Endothelial cell of umbilical vein (primary cell): ENCODE data around the gene SLC6A1.

Experiments
- EZH2 ChIP-seq: IDR thresholded peaks from 2 replicates; pipeline ENCODE4 v1.6.1; 2012; ENCODE audit warnings: borderline replicate concordance, low read depth, mild to moderate bottlenecking, moderate library complexity, low read length, inconsistent platforms; ENCODE audit not compliant: severe bottlenecking
- GATA2 ChIP-seq: IDR thresholded peaks from 2 replicates; pipeline ENCODE4 v1.7.0; 2011; ENCODE audit warnings: low read depth, mild to moderate bottlenecking, moderate library complexity, mixed read lengths, low read length; ENCODE audit not compliant: insufficient read length, insufficient read depth
- JUN ChIP-seq: IDR thresholded peaks from 2 replicates; pipeline ENCODE4 v1.6.1; 2011; ENCODE audit warnings: borderline replicate concordance, low read depth; ENCODE audit not compliant: insufficient read length, insufficient read depth
- MAX ChIP-seq: IDR thresholded peaks from 2 replicates; pipeline ENCODE4 v1.6.1; 2011; ENCODE audit not compliant: insufficient read depth, insufficient read length
- MYC ChIP-seq: IDR thresholded peaks from one replicate; pipeline ENCODE4 v1.6.1; 2011; ENCODE audit warnings: mild to moderate bottlenecking, low read depth, low read length
- POLR2A ChIP-seq: IDR thresholded peaks from 2 replicates; pipeline ENCODE4 v1.6.1; 2012; ENCODE audit warnings: low read depth, mild to moderate bottlenecking, control low read depth, low read length
- POLR2AphosphoS5 ChIP-seq: IDR thresholded peaks from 2 replicates; pipeline ENCODE4 v1.6.1; 2012; ENCODE audit warnings: low read depth, mild to moderate bottlenecking, control low read depth, low read length, moderate library complexity; ENCODE audit not compliant: insufficient read depth
- TF ChIP-seq, protein P1 (sequence below), 2 donors: IDR thresholded peaks; 1 replicate in 1 of 2; 2 replicates in 1 of 2; pipeline ENCODE4 v1.5.1; 2011; ENCODE audit warnings: low read length in 2 of 2, mild to moderate bottlenecking in 2 of 2, moderate library complexity in 2 of 2, control low read depth in 1 of 2, inconsistent platforms in 1 of 2, low read depth in 1 of 2; ENCODE audit not compliant: insufficient read depth in 1 of 2; ENCODE audit errors: extremely low read depth in 1 of 2

- no peak for TF ChIP-seq MAX
- no peak for TF ChIP-seq POLR2A
- TF ChIP-seq, protein P1, sequence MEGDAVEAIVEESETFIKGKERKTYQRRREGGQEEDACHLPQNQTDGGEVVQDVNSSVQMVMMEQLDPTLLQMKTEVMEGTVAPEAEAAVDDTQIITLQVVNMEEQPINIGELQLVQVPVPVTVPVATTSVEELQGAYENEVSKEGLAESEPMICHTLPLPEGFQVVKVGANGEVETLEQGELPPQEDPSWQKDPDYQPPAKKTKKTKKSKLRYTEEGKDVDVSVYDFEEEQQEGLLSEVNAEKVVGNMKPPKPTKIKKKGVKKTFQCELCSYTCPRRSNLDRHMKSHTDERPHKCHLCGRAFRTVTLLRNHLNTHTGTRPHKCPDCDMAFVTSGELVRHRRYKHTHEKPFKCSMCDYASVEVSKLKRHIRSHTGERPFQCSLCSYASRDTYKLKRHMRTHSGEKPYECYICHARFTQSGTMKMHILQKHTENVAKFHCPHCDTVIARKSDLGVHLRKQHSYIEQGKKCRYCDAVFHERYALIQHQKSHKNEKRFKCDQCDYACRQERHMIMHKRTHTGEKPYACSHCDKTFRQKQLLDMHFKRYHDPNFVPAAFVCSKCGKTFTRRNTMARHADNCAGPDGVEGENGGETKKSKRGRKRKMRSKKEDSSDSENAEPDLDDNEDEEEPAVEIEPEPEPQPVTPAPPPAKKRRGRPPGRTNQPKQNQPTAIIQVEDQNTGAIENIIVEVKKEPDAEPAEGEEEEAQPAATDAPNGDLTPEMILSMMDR (IDR thresholded peaks at IDR 0.05; ENCODE audit: extremely low read depth in 1 of 2, insufficient read depth in 1 of 2, low read depth in 1 of 2, low read length in 2 of 2), result no peak
- no peak for TF ChIP-seq EZH2
- no peak for TF ChIP-seq POLR2AphosphoS5
- TF ChIP-seq MYC, result no peak
- TF ChIP-seq JUN, result no peak
- no peak for TF ChIP-seq GATA2
Observed at GRCh38 chr3:10977892-10978510, 14.5 kb upstream of the SLC6A1 start.
